HepG2 (cell line): ENCODE results near the gene CPVL. TPM values are rescaled to one million over a fixed set of nuclear protein-coding genes. Genes with fewer than 3 reads are reported as not detected.

Experiments
- ATAC-seq: fragments of 200-7000 bp; cut with Tn5 transposase; 3 replicates; pipeline ENCODE4 v1.9.1; 2020; ENCODE audit warnings: mild to moderate bottlenecking, moderate library complexity
- BruUV-seq: library from RNA; stranded (reverse); fragments of 400-500 nt; replicated peaks from 2 replicates; lab custom pipeline; 2021; lab: Mats Ljungman, UMichigan
- CTCF ChIA-PET: fragments of 300-600 bp; formaldehyde crosslinking; extraction: SDS; loops from one replicate; lab custom pipeline; 2021; ENCODE audit warnings: low total read pairs, inconsistent platforms, low intra/inter-chr PET ratio; lab: Yijun Ruan, JAX
- POLR2A ChIA-PET: fragments of 350-600 bp; sonication (Branson Sonifier 250); formaldehyde crosslinking; loops from one replicate; lab custom pipeline; 2020; ENCODE audit warnings: antibody characterized with exemption, inconsistent platforms; lab: Yijun Ruan, JAX
- DNase-seq: peaks from one replicate; pipeline ENCODE4 v3.0.0-alpha.2; 2015; ENCODE audit warnings: low spot score
- FAIRE-seq: peaks from 3 replicates; lab custom pipeline; 2011; peaks lifted over from hg19 to GRCh38; lab: Jason Lieb, UNC
- H2AFZ ChIP-seq: one replicate; pipeline ENCODE4 v1.6.1; 2011; ENCODE audit warnings: low read length, inconsistent platforms
- H3K27ac ChIP-seq: fragments of 300-600 bp; 3 replicates; pipeline ENCODE4 v1.8.0; 2011; ENCODE audit warnings: mixed run types, mild to moderate bottlenecking, mixed read lengths, low read length, inconsistent platforms; ENCODE audit not compliant: insufficient read depth; ENCODE audit errors: extremely low read length
- H3K27me3 ChIP-seq, 2 experiments: fragments of 200-600 bp in 1 of 2; 2 replicates in 1 of 2; 3 replicates in 1 of 2; pipeline versions ENCODE4 v1.6.0 to v1.8.0; 2011; ENCODE audit warnings: low read length in 2 of 2, mild to moderate bottlenecking in 2 of 2, moderate library complexity in 2 of 2, inconsistent platforms in 1 of 2; ENCODE audit not compliant: insufficient read depth in 2 of 2, control insufficient read depth in 1 of 2
- H3K36me3 ChIP-seq, 2 experiments: fragments of 200-600 bp in 1 of 2; replicated peaks in 1 of 2; 2 replicates in 1 of 2; 3 replicates in 1 of 2; pipeline versions ENCODE4 v1.5.1 to v1.8.0; 2011; ENCODE audit warnings: low read length in 2 of 2, inconsistent platforms in 1 of 2; ENCODE audit not compliant: insufficient read depth in 2 of 2, control insufficient read depth in 1 of 2
- H3K4me1 ChIP-seq: 2 replicates; pipeline ENCODE4 v1.5.1; 2012; ENCODE audit warnings: low read length, inconsistent platforms; ENCODE audit not compliant: insufficient read depth
- H3K4me2 ChIP-seq: 2 replicates; pipeline ENCODE4 v1.6.0; 2011; ENCODE audit warnings: low read depth, low read length, inconsistent platforms
- H3K4me3 ChIP-seq, 3 experiments: fragments of 200-600 bp in 1 of 3; sonication (generic), shearing (Covaris generic) in 1 of 3; replicated peaks in 1 of 3; 2 replicates each; pipeline ENCODE4 v1.5.1; 2011 to 2016; ENCODE audit warnings: low read length in 3 of 3, inconsistent platforms in 2 of 3, low read depth in 2 of 3, mild to moderate bottlenecking in 2 of 3, control low read depth in 1 of 3, mixed read lengths in 1 of 3; ENCODE audit not compliant: insufficient read depth in 1 of 3
- H3K79me2 ChIP-seq: one replicate; pipeline ENCODE4 v1.6.1; 2011; ENCODE audit warnings: low read length, inconsistent platforms; ENCODE audit not compliant: insufficient read depth
- H3K9ac ChIP-seq: 2 replicates; pipeline ENCODE4 v1.6.0; 2011; ENCODE audit warnings: mild to moderate bottlenecking, low read depth, low read length, inconsistent platforms; ENCODE audit not compliant: insufficient read depth
- H3K9me3 ChIP-seq: 2 replicates; pipeline ENCODE4 v1.5.1; 2012; ENCODE audit warnings: mild to moderate bottlenecking, low read length
- H4K20me1 ChIP-seq: 2 replicates; pipeline ENCODE4 v1.6.0; 2011; ENCODE audit warnings: inconsistent platforms, mild to moderate bottlenecking, low read length, moderate library complexity; ENCODE audit not compliant: insufficient read depth
- ATF2 ChIP-seq: sonication (generic); formaldehyde crosslinking; IDR thresholded peaks from 2 replicates; pipeline ENCODE4 v1.4.0; 2020; ENCODE audit warnings: missing genetic modification reagents
- BRF2 ChIP-seq: sonication (generic); formaldehyde crosslinking; IDR thresholded peaks from 2 replicates; pipeline ENCODE4 v1.8.1; 2022; ENCODE audit warnings: mild to moderate bottlenecking, missing genetic modification reagents
- KDM4B ChIP-seq: sonication (generic); formaldehyde crosslinking; IDR thresholded peaks from 2 replicates; pipeline ENCODE4 v1.4.0; 2020; ENCODE audit warnings: missing genetic modification reagents
- SOX13 ChIP-seq, 3 experiments: fragments of 450-650 bp in 1 of 3; sonication (generic) in 1 of 3; formaldehyde crosslinking in 1 of 3; IDR thresholded peaks in 2 of 3; conservative IDR thresholded peaks in 1 of 3; 2 replicates each; pipeline versions ENCODE4 v1.5.0 to v1.6.1; 2016 to 2020; ENCODE audit warnings: antibody characterized with exemption in 1 of 3, mild to moderate bottlenecking in 1 of 3, missing compliant biosample characterization in 1 of 3, missing genetic modification reagents in 1 of 3, moderate library complexity in 1 of 3
- TEAD3 ChIP-seq: optimal IDR thresholded peaks from 2 replicates; pipeline ENCODE3; 2016; ENCODE audit warnings: borderline replicate concordance
- YEATS2 ChIP-seq: sonication (generic); formaldehyde crosslinking; IDR thresholded peaks from 2 replicates; pipeline ENCODE4 v1.4.0; 2020; ENCODE audit warnings: missing genetic modification reagents, borderline replicate concordance
- ZNF460 ChIP-seq: sonication (generic); formaldehyde crosslinking; IDR thresholded peaks from 2 replicates; pipeline ENCODE4 v1.5.1; 2020; ENCODE audit warnings: missing genetic modification reagents, mild to moderate bottlenecking, borderline replicate concordance
- ZNF513 ChIP-seq: sonication (generic); formaldehyde crosslinking; conservative IDR thresholded peaks from 2 replicates; pipeline ENCODE4 v1.5.0; 2020; ENCODE audit warnings: missing genetic modification reagents
- ZNF563 ChIP-seq: sonication (generic); formaldehyde crosslinking; IDR thresholded peaks from 2 replicates; pipeline ENCODE4 v1.8.0; 2022; ENCODE audit warnings: mild to moderate bottlenecking, moderate library complexity, missing genetic modification reagents
- WGBS: methylation state at CpG from one replicate; pipeline ENCODE4 v1.1.6; 2017; ENCODE audit warnings: low lambda C conversion rate; 5-methylcytosine and 5-hydroxymethylcytosine counted together
- in situ Hi-C: cut with HindIII; loops from 2 replicates; pipeline ENCODE4 v1.10.0; 2017; ENCODE audit warnings: low pct_unique_long_range_greater_than_20kb; ENCODE audit not compliant: extremely low pct_ligation_motif_present
- intact Hi-C: fragments of 100-400 bp; cut with micrococcal nuclease; formaldehyde crosslinking; loops from one replicate; pipeline ENCODE4 v1.10.0; 2022; ENCODE audit not compliant: unreplicated experiment
- polyA plus RNA-seq, 8 experiments: library from polyadenylated mRNA; depleted of rRNA in 3 of 8; stranded (reverse) in 7 of 8; unstranded in 1 of 8; fragments of >200 nt; fragmentation: Illumina TruSeq in 4 of 8; extraction: Trizol in 4 of 8; gene quantifications; 2 replicates each; pipeline versions ENCODE4 v1.2.1 to v1.2.3, GENCODE V29; 2011 to 2016; ENCODE audit warnings: low read depth in 4 of 8, missing spikeins in 1 of 8, mixed read lengths in 1 of 8; ENCODE audit not compliant: insufficient read depth in 1 of 8
- total RNA-seq, 5 experiments: library from RNA; depleted of rRNA; stranded (reverse); fragments of >200 nt; fragmentation: Illumina TruSeq; extraction: Trizol; gene quantifications; 2 replicates each; pipeline ENCODE4 v1.2.3, GENCODE V29; 2016; ENCODE audit warnings: low read depth in 1 of 5
- TF ChIP-seq, protein P1 (sequence below): sonication (generic); formaldehyde crosslinking; IDR thresholded peaks from 2 replicates; pipeline ENCODE4 v1.9.0; 2021; ENCODE audit warnings: missing genetic modification reagents, mild to moderate bottlenecking, borderline replicate concordance
- TF ChIP-seq, protein P2 (sequence below): IDR thresholded peaks from 2 replicates; pipeline ENCODE4 v1.6.1; 2016; ENCODE audit warnings: missing genetic modification reagents, missing compliant biosample characterization
- TF ChIP-seq, protein P3 (sequence below): sonication (generic); formaldehyde crosslinking; IDR thresholded peaks from 2 replicates; pipeline ENCODE4 v1.4.0; 2020; ENCODE audit warnings: low read depth, mild to moderate bottlenecking, missing genetic modification reagents

CPVL gene
- total and polyA plus RNA-seq, 2 of the 13 experiments (the other 11 are each of a cell fraction or from before 2014, with no cell fraction given): 59.2 to 294 TPM

GRCh38 chr7:29116361-29117200 is 29.8 kb downstream of the CPVL start (continued):
- TF ChIP-seq, protein P1, sequence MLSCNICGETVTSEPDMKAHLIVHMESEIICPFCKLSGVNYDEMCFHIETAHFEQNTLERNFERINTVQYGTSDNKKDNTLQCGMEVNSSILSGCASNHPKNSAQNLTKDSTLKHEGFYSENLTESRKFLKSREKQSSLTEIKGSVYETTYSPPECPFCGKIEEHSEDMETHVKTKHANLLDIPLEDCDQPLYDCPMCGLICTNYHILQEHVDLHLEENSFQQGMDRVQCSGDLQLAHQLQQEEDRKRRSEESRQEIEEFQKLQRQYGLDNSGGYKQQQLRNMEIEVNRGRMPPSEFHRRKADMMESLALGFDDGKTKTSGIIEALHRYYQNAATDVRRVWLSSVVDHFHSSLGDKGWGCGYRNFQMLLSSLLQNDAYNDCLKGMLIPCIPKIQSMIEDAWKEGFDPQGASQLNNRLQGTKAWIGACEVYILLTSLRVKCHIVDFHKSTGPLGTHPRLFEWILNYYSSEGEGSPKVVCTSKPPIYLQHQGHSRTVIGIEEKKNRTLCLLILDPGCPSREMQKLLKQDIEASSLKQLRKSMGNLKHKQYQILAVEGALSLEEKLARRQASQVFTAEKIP: no peak
- TF ChIP-seq YEATS2 (CRISPR knock-in tag): no peak
- TF ChIP-seq ZNF460 (CRISPR knock-in tag): no peak
- no peak for TF ChIP-seq KDM4B (CRISPR knock-in tag)
- TF ChIP-seq TEAD3 (CRISPR knock-in tag): peak; percentile 61
- no peak for TF ChIP-seq SOX13 (IDR thresholded peaks at IDR 0.05)
- TF ChIP-seq SOX13 (CRISPR knock-in tag; conservative IDR thresholded peaks at IDR 0.05 in 1 of 2, IDR thresholded peaks at IDR 0.05 in 1 of 2): peak in 1 of 2 experiments; percentile 67; a peak in 1 of 4 replicates

DNA sequence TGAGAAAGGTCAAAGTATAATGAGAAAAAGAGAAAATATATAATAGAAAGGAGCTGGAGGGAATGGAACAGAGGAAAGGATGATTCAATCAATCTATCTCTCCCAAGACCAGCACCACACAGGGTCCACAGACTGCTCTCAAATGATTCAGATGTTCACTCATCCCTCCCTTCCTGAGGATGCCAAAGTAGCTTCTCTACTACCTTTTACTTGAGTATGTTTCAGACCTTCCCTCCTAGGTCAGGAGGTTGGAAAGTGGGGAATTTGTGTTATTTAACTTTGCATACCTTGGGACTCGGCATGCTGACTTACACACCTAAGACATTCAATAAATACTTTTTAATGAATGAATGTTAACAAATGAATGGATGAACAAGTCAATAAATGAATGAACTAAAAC is 30.6 kb downstream of the CPVL start:
- Histone ChIP-seq H2AFZ (no peak overlapping the region), H3K4me1 (peaks cover 24% of the 10 kb centered on the region), H3K27me3 (no peaks in the 10 kb centered on the region), H3K4me2 (no peak overlapping the region), H3K79me2 (no peaks in the 10 kb centered on the region), H3K9me3 (no peaks in the 10 kb centered on the region), H3K27ac (no peak overlapping the region), H3K36me3 (peaks cover 8 to 24% of the 10 kb centered on the region in 2 experiments; a peak in 4 of 5 replicates), H4K20me1 (no peaks in the 10 kb centered on the region), H3K4me3 (no peak overlapping the region), H3K9ac (no peak overlapping the region)
- POLR2A ChIA-PET: interaction anchor here (1.7 to 2.2 kb wide), 4 partner anchors 25 to 78 kb away, joined by 6 to 24 read pairs (median 9); partner anchors contain the start of genes CHN2 and CPVL
- no peak for ATAC-seq
- WGBS: 85% methylated on average over 1 of the region's 1 CpG
- intact Hi-C loops: loop anchor here (2.0 kb wide), 1 partner anchor 229 kb away; no protein-coding TSS in a partner anchor
- FAIRE-seq: no peak
- CTCF ChIA-PET: no interaction called here
- in situ Hi-C loops: no loop called here
- no TSS peak for BruUV-seq
- DNase-seq: no peak
- TF ChIP-seq ATF2 (CRISPR knock-in tag): no peak
- TF ChIP-seq, protein P2, sequence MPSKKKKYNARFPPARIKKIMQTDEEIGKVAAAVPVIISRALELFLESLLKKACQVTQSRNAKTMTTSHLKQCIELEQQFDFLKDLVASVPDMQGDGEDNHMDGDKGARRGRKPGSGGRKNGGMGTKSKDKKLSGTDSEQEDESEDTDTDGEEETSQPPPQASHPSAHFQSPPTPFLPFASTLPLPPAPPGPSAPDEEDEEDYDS (CRISPR knock-in tag): no peak
- TF ChIP-seq, protein P3, sequence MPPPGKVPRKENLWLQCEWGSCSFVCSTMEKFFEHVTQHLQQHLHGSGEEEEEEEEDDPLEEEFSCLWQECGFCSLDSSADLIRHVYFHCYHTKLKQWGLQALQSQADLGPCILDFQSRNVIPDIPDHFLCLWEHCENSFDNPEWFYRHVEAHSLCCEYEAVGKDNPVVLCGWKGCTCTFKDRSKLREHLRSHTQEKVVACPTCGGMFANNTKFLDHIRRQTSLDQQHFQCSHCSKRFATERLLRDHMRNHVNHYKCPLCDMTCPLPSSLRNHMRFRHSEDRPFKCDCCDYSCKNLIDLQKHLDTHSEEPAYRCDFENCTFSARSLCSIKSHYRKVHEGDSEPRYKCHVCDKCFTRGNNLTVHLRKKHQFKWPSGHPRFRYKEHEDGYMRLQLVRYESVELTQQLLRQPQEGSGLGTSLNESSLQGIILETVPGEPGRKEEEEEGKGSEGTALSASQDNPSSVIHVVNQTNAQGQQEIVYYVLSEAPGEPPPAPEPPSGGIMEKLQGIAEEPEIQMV (CRISPR knock-in tag): no peak
- TF ChIP-seq ZNF513 (CRISPR knock-in tag): no peak
- TF ChIP-seq BRF2 (CRISPR knock-in tag): no peak
- no peak for TF ChIP-seq ZNF563 (CRISPR knock-in tag)
